GM18517 (cell line): ENCODE results near the gene KRTAP5-6.
"Not testable (repeated sequence)": the region's sequence is repeated elsewhere in the genome, so short reads cannot be mapped to it uniquely, and the experiment has no call there.

Experiments
- ATAC-seq: cut with Tn5 transposase; IDR thresholded peaks from one replicate; pipeline ENCODE4 v1.9.1; 2021; ENCODE audit warnings: mild to moderate bottlenecking, moderate library complexity; ENCODE audit not compliant: unreplicated experiment

The KRTAP5-6 gene

DNA sequence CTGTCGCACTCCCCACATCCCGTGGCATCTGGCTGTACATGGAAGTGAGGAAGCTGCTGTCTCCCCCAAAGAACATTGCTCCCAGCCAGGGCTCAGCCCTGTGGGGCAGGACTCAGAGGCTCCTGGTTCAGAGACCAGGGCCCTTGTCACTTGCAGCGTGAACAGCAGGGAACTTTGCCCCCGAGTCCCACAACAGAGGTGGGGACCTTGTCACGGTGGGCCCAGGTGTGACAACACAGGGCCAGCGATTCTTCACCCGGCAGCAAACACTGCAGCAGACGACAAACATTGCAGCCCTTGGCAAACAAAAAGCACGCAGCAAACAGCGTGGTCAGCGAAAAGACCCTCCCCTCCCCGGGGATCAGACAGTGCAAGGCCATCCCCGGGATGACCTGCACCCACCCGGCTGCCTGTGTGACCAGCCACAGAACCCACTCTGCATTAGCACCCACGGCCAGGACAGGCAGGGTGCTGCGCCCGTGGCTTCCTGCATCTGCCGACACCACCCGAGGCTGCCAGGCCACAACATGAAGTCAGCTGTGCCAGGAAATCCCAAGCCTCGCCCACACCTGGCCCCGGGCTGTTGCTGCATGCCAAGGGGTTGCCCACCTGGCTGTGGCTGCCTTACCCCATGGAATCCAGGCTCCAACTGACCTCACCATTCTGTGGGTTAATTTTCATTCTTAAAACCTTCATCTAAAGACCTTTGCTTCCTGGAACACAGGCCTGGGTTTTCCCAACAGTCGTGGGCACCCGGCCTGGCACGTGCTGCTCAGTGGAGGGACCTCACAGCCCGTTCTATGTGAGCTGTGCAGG, 35.3 kb upstream of the KRTAP5-6 start:
- not testable (repeated sequence) for ATAC-seq

GRCh38 chr11:1662699-1663283, 34.2 kb upstream of the KRTAP5-6 start:
- ATAC-seq: not testable (repeated sequence)

DNA sequence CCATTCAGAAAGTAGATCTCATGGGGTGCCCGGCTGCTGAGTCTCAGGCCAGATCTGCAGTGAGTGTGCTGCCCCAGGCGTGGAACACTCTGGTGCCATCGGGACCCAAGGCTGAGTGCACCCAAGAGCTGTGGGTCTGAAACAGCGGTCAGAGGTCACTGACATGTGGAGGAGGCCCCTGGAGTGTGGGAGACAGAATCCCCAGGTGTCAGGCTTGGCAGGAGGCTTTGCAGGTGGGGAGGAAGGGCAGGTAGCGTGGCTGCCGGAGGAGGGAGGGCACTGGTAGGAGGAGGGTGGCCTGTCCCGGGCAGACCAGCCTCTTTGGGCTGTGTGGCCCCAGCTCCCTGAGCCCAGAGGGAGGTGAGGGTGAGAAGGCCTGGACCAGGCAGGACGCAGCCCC, 31.7 kb upstream of the KRTAP5-6 start:
- no peak for ATAC-seq

- ATAC-seq: no peak
Measured at GRCh38 chr11:1667121-1667850, 29.7 kb upstream of the KRTAP5-6 start.

DNA sequence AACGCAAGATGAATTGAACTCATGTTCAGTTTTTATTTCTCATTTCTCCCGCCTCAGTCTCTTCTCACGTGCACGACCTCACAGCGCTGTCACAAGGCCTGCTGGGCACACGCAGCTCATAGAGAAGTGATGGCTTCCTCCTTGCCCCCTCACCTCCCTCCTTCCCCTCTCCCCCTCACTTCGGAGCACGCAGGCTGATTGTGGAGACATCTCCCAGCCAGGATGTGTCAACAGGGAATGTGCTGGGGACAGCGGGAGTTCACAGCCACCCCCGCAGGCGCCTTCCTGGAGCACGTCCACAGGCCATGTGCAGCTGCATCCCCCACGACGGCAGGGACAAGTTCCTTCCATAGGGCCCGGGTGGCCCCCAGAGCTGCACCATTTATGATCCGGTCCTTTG, 29.1 kb upstream of the KRTAP5-6 start:
- no peak for ATAC-seq

DNA sequence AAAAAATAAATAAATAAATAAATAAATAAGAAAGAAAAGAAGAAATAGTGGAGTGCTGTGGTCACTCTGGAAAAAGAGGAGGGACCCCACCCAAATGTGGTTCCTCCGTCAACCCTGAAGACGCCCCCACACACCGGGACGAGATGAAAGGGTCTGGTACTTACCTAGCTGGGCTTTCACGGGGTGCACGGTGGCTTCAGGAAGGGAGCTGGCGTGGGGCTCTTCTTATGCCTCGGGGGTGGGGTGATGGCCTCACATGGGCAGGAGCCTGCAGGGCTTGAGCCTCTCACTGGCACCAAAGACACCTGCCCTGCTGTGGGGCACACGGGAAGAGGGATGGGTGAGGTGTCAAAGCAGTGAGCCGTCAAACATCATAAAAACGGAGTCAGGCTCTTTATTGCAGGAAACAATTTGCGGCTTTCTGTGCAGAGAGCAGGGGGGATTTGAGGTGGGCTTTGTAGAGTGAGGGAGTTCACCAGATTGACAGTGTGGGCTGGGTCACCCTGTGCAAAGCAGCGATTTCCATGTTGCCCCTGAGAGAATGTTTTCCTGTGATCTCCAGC, 28.0 kb upstream of the KRTAP5-6 start:
- ATAC-seq: no peak

- ATAC-seq: no peak
Measured at GRCh38 chr11:1669546-1670218, 27.3 kb upstream of the KRTAP5-6 start.

GRCh38 chr11:1670457-1670856, 26.5 kb upstream of the KRTAP5-6 start:
- not testable (repeated sequence) for ATAC-seq

DNA sequence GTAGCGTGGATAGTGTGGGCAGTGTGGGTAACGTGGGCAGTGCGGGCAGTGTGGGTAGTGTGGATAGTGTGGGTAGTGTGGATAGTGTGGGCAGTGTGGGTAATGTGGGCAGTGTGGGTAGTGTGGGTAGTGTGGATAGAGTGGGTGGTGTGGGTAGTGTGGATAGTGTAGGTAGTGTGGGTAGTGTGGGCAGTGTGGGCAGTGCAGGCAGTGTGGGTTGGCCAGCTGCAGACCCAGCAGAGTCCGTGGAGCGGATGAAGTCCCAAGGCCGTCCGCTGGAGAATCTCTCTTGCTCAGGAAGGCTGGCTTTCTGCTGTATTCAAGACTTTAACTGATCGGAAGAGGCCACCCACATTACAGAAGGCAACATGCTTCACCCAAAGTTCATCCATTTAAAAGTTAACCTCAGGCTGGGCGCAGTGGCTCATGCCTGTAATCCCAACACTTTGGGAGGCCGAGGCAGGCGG, 26.1 kb upstream of the KRTAP5-6 start:
- ATAC-seq: no peak

- no peak for ATAC-seq
Measured at GRCh38 chr11:1671658-1672057, 25.3 kb upstream of the KRTAP5-6 start.

DNA sequence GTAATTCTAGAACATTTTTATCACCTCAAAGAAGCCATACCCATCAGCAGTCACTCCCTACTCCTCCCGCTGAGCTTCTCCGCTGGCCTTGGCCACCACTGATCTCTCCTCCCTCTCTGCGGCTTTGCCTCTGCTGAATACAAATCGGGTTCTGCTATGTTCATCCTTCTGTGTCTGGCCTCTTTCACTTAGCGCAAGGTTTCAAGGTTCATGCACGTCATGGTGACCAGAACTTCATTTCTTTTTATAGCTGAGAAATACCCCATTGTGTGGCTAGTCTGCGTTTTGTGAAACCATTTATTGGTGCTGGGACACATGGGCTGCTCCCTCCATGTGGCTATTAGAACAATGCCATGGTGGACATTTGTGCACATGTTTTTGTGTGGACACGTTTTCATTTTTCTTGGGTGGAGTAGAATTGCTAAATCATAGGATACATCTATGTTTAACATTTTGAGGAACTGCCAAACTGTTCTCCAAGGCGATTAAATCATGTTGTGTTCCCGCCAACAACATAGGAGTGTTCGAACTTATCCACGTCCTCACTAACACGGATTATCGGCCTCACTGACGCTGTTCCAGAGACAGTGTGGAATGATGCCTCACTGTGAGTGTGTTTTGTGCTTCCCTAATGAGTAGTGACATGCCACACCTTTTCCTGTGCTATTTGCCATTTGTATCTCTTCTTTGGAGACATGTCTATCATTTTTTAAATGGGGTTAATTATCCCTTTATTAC, 24.2 kb upstream of the KRTAP5-6 start:
- no peak for ATAC-seq

DNA sequence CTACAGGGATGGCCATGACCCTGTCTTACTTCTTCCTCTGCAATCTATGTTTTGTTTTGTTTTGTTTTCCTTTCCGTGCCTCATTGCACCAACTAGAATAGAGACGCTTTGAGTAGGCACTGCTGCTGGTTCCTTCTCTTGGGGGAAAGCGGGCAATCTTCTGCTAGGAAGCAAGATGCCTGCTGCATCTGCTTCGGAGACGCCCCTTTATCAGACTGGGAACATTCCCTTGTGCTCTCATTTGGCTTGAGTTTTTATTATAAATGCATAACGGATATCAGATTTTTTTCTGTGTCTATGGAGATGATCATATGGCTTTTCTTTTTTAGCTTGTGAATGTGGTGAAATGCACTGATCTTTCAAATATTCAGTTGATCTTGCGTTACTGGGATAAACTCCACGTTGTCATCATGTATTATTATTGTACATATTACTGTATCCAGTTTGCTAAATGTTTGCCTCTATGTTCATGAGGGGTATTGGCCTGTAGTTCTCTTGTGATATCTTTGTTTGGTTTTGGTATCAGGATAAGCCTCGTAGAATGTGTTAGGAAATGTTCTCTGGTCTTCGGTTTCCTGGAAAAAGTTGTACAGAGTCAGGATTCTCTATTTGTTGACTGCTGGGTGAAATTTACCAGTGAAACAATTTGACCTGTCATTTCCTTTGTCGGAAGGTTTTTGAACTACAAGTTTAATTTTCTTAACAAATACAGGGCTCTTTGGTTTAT, 23.4 kb upstream of the KRTAP5-6 start:
- ATAC-seq: no peak

DNA sequence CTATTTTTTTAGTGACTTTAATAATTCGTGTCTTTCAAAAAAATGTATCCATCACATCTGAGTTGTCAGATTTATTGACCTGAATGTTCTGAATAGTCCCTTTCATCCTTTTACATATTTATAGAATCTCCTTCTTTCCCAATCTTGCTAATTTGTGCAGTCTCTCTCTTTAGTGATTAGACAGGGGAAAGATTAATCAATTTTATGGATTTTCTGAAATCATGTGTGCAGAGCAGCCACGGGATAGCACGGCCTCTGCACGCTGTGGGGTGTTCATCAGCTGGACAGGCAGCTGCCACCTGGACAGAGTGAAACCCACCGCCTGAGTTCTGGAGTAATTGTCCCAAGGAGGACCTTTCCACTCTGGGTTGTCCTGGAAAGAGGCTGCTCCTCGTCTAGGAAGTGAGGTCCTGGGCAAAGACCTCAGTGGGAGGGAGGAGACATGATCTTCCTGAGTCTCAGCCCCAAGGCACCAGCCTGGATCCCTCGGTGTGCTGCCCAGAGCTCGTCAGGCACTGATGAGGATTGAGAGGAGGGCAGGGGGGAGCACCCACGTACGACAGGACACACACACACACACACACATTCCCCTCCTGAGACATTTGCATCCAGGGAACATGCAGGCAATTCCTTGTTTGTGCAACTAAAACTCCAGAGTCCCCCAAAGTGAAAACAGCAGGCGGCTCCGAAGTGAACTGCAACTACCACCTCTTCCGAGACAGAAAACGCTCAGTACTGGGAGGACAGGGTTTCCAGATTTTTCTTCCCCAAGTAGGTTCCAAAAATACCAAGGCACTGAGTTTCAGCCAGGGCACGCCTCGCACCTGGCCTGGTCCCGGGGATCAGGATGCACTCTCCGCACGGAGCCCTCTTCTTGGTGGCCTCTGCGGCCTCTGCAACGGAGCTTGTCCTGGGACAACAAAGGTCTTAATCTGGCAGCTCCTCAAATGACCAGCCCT, 22.5 kb upstream of the KRTAP5-6 start:
- no peak for ATAC-seq

DNA sequence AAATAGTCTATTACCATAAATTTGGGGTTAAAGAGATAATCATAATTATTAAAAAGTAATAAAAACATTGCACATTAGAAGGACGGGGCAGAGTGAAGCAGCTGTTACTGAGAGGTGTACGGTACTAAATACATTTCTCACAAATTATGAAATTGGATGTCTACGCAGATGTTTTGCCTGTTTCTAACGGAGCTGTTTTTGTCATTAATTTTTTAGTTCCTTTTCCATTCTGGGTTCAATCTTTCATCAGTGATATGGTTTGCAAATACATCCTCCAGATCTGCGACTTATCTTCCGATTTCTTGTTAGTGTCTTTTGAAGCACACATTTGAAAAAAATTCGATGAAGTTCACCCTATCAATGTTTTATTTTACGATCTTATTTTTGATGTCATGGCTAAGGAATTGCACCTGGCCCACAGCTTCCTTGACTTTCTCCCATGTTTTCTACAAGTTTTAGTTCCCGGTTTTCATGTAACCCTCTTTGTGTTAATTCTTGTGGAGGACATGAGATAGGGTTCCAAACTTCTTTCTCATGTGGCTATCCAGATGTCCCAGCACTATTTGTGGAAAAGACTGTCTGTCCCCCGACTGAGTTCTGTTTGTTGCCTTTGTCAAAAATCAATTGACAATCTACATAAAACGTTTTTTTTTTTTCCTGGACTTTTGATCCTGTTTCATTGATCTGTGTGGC, 21.3 kb upstream of the KRTAP5-6 start:
- no peak for ATAC-seq

- no peak for ATAC-seq
Measured at GRCh38 chr11:1676229-1676740, 20.7 kb upstream of the KRTAP5-6 start.

GRCh38 chr11:1679881-1680280, 17.1 kb upstream of the KRTAP5-6 start:
- ATAC-seq: no peak

GRCh38 chr11:1682225-1682905, 14.6 kb upstream of the KRTAP5-6 start:
- no peak for ATAC-seq
